ENCODE data around the gene SETBP1.

SETBP1 gene

DNA sequence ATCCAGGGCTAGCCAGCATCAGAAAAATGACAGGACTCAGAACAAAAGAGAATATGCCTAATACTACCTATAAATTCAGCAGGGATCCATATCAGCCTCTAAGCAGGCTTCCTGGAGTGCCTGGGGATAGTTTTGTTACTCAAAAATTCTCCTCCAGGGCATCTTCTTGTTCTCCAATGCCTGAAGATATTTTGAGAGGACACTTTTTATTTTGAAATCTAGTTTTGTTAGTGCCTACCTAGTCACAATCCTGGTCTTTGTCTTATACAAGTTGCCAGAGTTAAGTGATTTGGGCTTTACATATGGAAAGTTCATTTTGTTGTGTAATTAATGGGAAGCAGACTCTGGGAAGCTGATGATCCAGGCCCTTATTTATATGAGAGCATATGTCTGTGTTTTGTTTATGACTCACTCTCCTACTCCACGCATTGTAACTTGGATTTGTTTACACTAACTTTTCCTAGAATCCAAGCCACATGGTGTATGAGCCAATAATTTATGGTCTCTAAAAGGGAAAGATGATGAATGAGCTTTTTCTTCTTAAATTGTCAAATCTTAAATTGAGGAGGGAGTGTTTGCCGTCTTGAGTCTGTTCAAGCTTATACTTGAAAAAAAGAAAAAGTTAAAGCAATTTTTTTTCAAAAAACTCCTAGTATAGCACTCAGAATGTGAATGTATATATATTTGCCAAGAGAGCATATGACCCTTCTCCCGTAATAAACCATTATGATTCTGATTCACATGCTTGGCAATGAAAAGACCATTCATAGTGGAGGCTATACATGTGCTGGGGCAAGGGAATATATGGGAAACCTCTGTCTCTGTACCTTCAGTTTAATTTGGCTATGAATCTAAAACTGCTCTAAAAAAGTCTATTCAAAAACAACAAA lies 370.3 kb downstream of the SETBP1 start (continued):
- TF ChIP-seq, protein P1, sequence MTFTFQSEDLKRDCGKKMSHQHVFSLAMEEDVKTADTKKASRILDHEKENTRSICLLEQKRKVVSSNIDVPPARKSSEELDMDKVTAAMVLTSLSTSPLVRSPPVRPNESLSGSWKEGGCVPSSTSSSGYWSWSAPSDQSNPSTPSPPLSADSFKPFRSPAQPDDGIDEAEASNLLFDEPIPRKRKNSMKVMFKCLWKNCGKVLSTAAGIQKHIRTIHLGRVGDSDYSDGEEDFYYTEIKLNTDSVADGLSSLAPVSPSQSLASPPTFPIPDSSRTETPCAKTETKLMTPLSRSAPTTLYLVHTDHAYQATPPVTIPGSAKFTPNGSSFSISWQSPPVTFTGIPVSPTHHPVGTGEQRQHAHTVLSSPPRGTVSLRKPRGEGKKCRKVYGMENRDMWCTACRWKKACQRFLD (tag by site-specific recombination; IDR thresholded peaks at IDR 0.05): no peak
- TF ChIP-seq PRDM1 (tag by site-specific recombination; IDR thresholded peaks at IDR 0.05) (peak; percentile 55), ZNF391 (tag by site-specific recombination; IDR thresholded peaks at IDR 0.05; ENCODE audit: borderline replicate concordance, low read depth) (peak; percentile 77; the same call in 1 of the 2 replicates)

DNA sequence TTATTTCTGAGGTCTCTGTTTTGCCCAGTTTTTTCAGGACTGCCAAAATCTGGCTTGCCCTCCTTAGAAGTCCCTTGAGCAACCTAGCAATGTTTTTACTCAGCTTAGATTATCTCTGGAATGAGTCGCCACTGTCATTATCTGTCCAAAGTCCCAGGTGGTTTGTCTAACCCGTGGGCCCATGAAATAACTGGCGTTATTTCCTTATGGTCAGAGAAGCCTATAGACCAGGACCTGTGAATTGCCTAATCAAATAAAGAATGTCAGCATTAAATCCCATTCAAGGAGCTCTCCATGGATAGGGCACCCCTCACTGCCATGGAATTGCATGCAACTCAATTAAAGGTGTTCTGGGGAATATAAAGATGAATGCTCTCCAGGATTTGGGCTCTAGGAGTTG lies 373.9 kb downstream of the SETBP1 start:
- no peaks in the 10 kb centered on the region for H3K9me3 ChIP-seq (ENCODE audit: control insufficient read depth, insufficient read depth, low read depth, low read length)
- TF ChIP-seq, protein P2, sequence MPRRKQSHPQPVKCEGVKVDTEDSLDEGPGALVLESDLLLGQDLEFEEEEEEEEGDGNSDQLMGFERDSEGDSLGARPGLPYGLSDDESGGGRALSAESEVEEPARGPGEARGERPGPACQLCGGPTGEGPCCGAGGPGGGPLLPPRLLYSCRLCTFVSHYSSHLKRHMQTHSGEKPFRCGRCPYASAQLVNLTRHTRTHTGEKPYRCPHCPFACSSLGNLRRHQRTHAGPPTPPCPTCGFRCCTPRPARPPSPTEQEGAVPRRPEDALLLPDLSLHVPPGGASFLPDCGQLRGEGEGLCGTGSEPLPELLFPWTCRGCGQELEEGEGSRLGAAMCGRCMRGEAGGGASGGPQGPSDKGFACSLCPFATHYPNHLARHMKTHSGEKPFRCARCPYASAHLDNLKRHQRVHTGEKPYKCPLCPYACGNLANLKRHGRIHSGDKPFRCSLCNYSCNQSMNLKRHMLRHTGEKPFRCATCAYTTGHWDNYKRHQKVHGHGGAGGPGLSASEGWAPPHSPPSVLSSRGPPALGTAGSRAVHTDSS (tag by site-specific recombination; IDR thresholded peaks at IDR 0.05): no peak
- TF ChIP-seq, protein P3, sequence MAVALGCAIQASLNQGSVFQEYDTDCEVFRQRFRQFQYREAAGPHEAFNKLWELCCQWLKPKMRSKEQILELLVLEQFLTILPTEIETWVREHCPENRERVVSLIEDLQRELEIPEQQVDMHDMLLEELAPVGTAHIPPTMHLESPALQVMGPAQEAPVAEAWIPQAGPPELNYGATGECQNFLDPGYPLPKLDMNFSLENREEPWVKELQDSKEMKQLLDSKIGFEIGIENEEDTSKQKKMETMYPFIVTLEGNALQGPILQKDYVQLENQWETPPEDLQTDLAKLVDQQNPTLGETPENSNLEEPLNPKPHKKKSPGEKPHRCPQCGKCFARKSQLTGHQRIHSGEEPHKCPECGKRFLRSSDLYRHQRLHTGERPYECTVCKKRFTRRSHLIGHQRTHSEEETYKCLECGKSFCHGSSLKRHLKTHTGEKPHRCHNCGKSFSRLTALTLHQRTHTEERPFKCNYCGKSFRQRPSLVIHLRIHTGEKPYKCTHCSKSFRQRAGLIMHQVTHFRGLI (tag by site-specific recombination; IDR thresholded peaks at IDR 0.05): no peak
- TF ChIP-seq HOXC10 (CRISPR knock-in tag; IDR thresholded peaks at IDR 0.05) (no peak), ZNF701 (tag by site-specific recombination; IDR thresholded peaks at IDR 0.05) (no peak), IKZF3 (tag by site-specific recombination; IDR thresholded peaks at IDR 0.05) (no peak), ZNF48 (tag by site-specific recombination; IDR thresholded peaks at IDR 0.05) (no peak)
- TF ChIP-seq, protein P4, sequence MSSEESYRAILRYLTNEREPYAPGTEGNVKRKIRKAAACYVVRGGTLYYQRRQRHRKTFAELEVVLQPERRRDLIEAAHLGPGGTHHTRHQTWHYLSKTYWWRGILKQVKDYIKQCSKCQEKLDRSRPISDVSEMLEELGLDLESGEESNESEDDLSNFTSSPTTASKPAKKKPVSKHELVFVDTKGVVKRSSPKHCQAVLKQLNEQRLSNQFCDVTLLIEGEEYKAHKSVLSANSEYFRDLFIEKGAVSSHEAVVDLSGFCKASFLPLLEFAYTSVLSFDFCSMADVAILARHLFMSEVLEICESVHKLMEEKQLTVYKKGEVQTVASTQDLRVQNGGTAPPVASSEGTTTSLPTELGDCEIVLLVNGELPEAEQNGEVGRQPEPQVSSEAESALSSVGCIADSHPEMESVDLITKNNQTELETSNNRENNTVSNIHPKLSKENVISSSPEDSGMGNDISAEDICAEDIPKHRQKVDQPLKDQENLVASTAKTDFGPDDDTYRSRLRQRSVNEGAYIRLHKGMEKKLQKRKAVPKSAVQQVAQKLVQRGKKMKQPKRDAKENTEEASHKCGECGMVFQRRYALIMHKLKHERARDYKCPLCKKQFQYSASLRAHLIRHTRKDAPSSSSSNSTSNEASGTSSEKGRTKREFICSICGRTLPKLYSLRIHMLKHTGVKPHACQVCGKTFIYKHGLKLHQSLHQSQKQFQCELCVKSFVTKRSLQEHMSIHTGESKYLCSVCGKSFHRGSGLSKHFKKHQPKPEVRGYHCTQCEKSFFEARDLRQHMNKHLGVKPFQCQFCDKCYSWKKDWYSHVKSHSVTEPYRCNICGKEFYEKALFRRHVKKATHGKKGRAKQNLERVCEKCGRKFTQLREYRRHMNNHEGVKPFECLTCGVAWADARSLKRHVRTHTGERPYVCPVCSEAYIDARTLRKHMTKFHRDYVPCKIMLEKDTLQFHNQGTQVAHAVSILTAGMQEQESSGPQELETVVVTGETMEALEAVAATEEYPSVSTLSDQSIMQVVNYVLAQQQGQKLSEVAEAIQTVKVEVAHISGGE (tag by site-specific recombination; conservative IDR thresholded peaks at IDR 0.05; ENCODE audit: low read depth): no peak
- TF ChIP-seq, protein P5, sequence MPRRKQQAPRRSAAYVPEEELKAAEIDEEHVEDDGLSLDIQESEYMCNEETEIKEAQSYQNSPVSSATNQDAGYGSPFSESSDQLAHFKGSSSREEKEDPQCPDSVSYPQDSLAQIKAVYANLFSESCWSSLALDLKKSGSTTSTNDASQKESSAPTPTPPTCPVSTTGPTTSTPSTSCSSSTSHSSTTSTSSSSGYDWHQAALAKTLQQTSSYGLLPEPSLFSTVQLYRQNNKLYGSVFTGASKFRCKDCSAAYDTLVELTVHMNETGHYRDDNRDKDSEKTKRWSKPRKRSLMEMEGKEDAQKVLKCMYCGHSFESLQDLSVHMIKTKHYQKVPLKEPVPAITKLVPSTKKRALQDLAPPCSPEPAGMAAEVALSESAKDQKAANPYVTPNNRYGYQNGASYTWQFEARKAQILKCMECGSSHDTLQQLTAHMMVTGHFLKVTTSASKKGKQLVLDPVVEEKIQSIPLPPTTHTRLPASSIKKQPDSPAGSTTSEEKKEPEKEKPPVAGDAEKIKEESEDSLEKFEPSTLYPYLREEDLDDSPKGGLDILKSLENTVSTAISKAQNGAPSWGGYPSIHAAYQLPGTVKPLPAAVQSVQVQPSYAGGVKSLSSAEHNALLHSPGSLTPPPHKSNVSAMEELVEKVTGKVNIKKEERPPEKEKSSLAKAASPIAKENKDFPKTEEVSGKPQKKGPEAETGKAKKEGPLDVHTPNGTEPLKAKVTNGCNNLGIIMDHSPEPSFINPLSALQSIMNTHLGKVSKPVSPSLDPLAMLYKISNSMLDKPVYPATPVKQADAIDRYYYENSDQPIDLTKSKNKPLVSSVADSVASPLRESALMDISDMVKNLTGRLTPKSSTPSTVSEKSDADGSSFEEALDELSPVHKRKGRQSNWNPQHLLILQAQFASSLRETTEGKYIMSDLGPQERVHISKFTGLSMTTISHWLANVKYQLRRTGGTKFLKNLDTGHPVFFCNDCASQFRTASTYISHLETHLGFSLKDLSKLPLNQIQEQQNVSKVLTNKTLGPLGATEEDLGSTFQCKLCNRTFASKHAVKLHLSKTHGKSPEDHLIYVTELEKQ (tag by site-specific recombination; IDR thresholded peaks at IDR 0.05; ENCODE audit: borderline replicate concordance): no peak
- TF ChIP-seq, protein P6, sequence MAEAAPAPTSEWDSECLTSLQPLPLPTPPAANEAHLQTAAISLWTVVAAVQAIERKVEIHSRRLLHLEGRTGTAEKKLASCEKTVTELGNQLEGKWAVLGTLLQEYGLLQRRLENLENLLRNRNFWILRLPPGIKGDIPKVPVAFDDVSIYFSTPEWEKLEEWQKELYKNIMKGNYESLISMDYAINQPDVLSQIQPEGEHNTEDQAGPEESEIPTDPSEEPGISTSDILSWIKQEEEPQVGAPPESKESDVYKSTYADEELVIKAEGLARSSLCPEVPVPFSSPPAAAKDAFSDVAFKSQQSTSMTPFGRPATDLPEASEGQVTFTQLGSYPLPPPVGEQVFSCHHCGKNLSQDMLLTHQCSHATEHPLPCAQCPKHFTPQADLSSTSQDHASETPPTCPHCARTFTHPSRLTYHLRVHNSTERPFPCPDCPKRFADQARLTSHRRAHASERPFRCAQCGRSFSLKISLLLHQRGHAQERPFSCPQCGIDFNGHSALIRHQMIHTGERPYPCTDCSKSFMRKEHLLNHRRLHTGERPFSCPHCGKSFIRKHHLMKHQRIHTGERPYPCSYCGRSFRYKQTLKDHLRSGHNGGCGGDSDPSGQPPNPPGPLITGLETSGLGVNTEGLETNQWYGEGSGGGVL (tag by site-specific recombination; IDR thresholded peaks at IDR 0.05): no peak
- H3K36me3 ChIP-seq (ENCODE audit: control insufficient read depth in 2 of 2, insufficient read depth in 1 of 2, low read length in 2 of 2): no peaks in the 10 kb centered on the region
- no peak overlapping the region for H3K27ac ChIP-seq (ENCODE audit: extremely low read depth, low read depth, low read length)
- peaks cover 26% of the 10 kb centered on the region for H3K4me1 ChIP-seq (ENCODE audit: control insufficient read depth, insufficient read depth, low read length)
- no peak overlapping the region for H3K4me3 ChIP-seq (ENCODE audit: low read depth, low read length)
- CTCF ChIA-PET: no interaction called here
- POLR2A ChIA-PET: no interaction called here
